MG63 (cell line): ENCODE measurements around the gene PHLDB2. TPM values are rescaled to one million over a fixed set of nuclear protein-coding genes. Genes with fewer than 3 reads are reported as not detected.

Source experiments
- DNase-seq: peaks from one replicate; pipeline ENCODE4 v3.0.0-alpha.2; 2020
- H3K27me3 ChIP-seq: fragments of 250-450 bp; sonication (Bioruptor Pico); 2 replicates; pipeline ENCODE4 v1.5.1; 2020; ENCODE audit warnings: mild to moderate bottlenecking, moderate library complexity
- H3K36me3 ChIP-seq: fragments of 250-450 bp; sonication (Bioruptor Pico); 2 replicates; pipeline ENCODE4 v1.5.1; 2020; ENCODE audit warnings: mild to moderate bottlenecking, moderate library complexity
- H3K4me3 ChIP-seq: fragments of 250-450 bp; sonication (Bioruptor Pico); 2 replicates; pipeline ENCODE4 v1.5.1; 2020; ENCODE audit warnings: mild to moderate bottlenecking, moderate library complexity
- H3K9me3 ChIP-seq: fragments of 250-450 bp; sonication (Bioruptor Pico); 2 replicates; pipeline ENCODE4 v1.5.1; 2020; ENCODE audit warnings: mild to moderate bottlenecking, moderate library complexity
- total RNA-seq: library from RNA; depleted of rRNA; stranded (reverse); fragments of >200 nt; shearing (Covaris generic); gene quantifications from 2 replicates; pipeline ENCODE4 v1.2.3, GENCODE V29; 2014; ENCODE audit warnings: low replicate concordance

PHLDB2 gene
- total RNA-seq, 1 experiment from 2014 or later: 65.4 TPM

DNA sequence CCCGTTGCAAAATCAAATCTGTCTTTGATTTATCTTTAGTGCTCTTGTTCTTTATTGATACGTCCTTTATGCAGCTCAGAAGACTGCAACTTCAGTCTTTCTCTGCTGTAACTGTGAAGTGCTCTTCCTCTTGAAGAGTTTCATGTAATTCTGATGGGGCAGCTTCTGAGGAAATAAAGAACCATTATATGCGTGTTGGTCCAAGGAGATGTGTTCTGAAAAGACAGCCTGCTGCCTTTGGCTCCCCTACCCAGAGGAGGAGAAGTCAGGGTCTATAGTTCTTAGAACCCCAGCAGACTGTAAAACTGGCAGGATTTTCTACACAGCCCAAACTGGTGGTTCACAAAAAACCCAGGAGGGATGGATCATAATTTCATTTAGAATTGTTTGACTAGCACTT, 97.4 kb downstream of the PHLDB2 start:
- H3K9me3 ChIP-seq: no peaks in the 10 kb centered on the region
- H3K27me3 ChIP-seq: no peaks in the 10 kb centered on the region
- no peak for DNase-seq
- peaks cover 4% of the 10 kb centered on the region; the same call in 1 of the 2 replicates for H3K36me3 ChIP-seq
- H3K4me3 ChIP-seq: no peak overlapping the region

DNA sequence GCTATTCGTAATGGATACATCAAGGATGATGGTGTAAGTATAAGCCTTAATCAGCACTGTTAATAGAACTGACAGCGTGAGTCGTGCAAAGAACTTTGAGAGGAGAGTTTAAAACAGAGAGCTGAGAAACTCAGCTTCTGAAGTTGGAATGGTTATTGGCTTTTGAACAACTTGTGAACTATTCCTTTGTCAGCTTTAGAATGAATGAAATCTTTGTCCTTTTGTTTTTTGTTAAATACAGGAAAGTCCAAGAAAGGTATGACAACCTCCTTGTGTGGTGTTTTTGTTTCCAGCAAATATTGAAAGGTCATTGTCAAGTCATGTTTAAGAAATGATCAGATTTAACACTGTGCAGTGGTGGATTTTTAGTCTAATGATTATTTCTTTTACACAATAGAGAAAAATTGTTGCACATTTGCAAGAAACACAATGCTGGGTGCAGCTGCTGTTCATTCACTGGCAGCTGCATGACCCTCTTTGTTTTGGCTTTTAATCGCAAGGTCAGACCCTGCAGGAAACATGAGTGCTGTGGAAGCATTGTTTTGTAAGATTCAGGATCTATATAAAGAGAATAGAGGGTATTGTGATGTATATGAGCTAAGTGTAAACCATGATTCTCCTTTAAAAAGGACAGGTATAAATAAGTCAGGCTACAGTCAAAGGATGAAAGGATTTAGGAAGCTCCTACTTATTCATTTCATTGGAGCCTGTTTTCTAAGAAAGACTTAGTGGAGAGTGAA, 98.1 kb downstream of the PHLDB2 start:
- Histone ChIP-seq H3K4me3 (no peak overlapping the region), H3K27me3 (no peaks in the 10 kb centered on the region), H3K36me3 (peaks cover 4% of the 10 kb centered on the region; the same call in 1 of the 2 replicates), H3K9me3 (no peaks in the 10 kb centered on the region)
- no peak for DNase-seq

DNA sequence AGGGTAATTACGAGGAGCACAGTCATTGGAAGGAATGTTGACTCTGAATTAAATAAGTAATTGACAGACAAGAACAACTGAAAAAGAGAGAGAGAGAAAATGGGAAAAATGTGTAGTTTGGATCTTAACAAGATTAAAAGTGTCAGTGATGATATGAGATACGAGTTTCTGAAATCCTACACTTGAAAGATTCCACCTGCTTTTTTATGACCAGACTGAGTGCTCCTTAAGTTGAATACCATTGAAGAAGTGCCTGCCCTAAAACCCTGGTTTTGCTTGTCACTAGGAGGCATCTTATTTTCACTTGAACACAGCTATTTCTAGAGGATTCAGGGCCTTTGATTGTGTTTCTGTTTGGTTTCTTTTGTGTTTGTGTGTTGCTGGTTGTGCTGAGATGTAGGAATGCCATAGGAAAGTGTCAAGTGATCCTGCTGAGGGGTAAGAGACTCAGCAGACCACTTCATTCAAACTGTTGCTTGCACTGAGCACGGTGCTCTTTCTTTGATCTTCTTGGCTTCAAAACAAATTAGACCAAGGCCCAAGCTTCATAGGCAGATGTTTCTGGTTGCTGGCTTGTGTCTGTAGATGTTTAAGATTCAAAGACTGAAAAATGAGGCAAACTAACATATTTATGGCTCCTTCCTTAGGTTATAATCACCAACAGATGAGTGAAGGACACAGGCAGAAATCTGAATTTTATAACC, 102.5 kb downstream of the PHLDB2 start:
- no peaks in the 10 kb centered on the region for H3K9me3 ChIP-seq
- H3K36me3 ChIP-seq: peaks cover 7% of the 10 kb centered on the region; the same call in 1 of the 2 replicates
- no peak overlapping the region for H3K4me3 ChIP-seq
- H3K27me3 ChIP-seq: no peaks in the 10 kb centered on the region
- DNase-seq: no peak

DNA sequence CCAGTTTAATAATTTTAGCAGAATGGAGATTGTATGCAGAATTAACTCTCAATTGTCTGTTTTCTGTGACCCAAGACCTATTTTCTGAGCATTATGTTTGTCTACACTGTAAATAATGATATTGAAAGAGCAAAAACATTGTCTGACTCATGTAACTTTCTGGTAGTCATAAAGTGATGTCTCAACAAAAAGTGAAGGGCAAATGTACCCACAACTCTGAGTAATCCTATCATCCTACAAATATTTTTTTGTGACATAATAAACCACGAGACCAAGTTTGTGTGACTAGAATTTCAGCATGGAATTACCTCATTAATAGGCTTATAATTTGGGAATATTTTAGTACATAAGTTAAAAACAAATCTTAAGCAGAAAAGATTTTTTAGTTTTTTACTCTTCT, 104.4 kb downstream of the PHLDB2 start:
- Histone ChIP-seq H3K36me3 (peaks cover 7% of the 10 kb centered on the region; the same call in 1 of the 2 replicates), H3K4me3 (no peak overlapping the region), H3K9me3 (no peaks in the 10 kb centered on the region), H3K27me3 (no peaks in the 10 kb centered on the region)
- DNase-seq: no peak

DNA sequence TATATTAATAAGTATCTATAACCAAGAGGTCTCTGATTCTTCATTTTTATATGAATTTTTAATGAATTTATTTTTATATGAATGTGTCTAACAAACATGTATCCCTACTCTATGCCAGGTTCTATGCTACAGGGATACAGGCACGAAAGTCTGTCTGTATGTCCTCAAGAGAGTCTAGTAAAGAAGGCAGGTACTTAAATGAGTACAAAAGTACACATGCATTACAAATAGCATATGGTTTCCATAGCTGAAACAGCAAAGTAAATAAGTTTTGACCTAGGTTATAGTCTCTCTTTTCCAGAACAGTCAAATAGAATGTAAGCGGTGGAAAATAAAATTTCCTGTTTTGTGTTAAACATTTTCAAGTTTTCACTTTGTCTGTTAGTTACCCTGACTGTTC, 106.4 kb downstream of the PHLDB2 start:
- Histone ChIP-seq H3K9me3 (no peaks in the 10 kb centered on the region), H3K4me3 (no peak overlapping the region), H3K27me3 (no peaks in the 10 kb centered on the region), H3K36me3 (peaks cover 13% of the 10 kb centered on the region)
- DNase-seq: no peak

DNA sequence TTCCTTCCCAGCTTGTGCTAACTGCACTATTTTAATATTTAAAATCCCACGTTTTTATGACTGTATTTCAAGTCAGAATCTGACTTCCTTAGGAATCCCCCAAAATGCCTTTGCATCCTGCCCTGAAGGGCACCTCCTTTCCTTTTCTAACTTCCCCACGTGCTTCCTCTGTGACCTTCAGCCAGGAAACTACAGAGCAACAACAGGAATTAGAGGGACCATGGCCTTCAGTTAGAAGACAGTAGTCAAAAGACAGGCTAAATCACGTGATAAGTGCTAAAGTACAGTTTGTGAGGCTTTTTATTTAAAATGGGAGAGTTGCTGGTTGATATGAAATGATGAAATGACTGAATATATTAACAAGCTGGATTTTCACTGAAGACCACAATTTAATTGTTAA, 108.0 kb downstream of the PHLDB2 start:
- peaks cover 15% of the 10 kb centered on the region for H3K36me3 ChIP-seq

DNA sequence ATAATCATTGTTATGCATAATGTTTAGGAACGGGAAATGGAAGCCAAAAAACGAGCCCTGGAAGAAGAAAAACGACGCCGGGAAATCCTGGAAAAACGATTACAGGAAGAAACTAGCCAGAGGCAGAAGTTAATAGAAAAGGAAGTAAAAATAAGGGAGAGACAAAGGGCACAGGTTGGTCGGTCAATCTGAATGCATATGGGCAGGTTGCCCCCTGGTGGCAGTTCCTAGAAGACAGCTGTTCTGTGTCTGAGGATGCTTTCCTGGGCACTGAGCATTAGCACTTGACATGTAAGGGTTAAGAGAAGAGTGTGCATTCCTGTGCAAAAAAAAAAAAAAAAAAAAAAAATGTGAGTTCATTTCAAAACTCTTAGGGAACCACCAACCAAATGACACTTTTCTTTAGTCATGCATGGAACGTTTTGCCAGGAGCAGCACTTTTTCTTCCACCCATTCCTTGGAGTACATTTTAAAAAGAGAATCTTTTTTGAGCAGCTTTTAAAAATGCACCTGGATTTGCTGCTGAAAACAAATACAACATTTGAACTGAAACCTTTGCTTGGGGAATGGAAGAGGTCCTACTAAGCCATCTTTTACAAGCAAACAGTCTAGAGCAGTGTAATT, 108.7 kb downstream of the PHLDB2 start:
- no peaks in the 10 kb centered on the region for H3K27me3 ChIP-seq
- H3K36me3 ChIP-seq: peaks cover 15% of the 10 kb centered on the region

More for the DNA sequence above, 108.0 kb downstream of the PHLDB2 start:
- H3K4me3 ChIP-seq: no peak overlapping the region
- no peak for DNase-seq
- H3K27me3 ChIP-seq: no peaks in the 10 kb centered on the region
- H3K9me3 ChIP-seq: no peaks in the 10 kb centered on the region

DNA sequence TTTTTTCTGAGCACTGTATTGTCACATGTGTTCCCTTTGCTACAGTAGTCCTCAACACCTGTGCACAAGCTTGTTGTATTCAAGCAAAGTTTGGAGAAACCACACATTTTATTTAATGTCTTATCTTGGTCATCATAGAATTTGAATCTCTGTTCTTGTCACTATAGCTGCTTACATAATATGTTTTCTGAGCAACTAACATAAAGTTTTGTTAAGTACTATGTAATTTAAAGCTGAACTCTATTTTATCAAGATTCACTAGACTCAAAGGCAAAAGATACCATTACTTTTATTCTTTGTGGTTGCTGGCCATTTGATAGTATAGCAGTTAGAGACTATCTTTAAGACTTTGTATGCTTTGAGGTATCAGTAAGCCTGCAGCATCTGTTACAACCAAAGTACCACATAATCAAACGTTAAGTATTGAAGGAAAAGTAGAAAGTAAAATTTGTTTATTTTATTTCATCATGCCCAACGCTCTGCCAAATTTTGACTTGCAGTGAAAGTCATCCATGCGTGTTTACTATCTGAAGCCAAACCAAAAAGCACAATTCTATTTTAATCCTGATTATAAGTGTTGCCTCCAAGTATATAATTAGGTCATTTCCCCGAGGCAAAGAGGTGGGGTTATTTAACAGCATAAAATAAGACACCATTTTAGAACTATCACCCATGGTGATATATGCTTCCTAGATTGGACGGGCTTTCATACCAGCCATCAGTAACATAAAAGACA, 109.4 kb downstream of the PHLDB2 start:
- Histone ChIP-seq H3K27me3 (no peaks in the 10 kb centered on the region), H3K36me3 (peaks cover 15% of the 10 kb centered on the region), H3K9me3 (no peaks in the 10 kb centered on the region), H3K4me3 (no peak overlapping the region)
- DNase-seq: no peak

More for the DNA sequence above, 108.7 kb downstream of the PHLDB2 start:
- DNase-seq: peak; percentile 73
- Histone ChIP-seq H3K9me3 (no peaks in the 10 kb centered on the region), H3K4me3 (no peak overlapping the region)

DNA sequence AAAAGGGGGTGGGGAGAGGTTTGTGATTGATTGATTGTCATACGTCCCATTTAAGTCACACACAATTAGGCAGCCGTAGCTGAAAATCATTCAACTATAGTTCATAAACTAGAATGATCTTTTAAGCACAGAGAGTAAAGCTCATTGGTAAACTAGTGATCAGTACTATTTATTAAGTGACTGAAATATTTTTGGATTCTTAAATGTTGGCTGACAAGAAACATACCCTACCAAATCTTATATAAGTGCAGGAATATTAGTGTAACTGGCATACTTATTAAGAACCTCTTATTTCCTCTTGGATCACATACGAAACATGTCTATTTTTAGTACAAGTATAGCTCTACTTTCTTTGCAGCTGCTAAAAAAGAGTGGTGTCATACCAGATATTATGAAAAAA, 111.3 kb downstream of the PHLDB2 start:
- Histone ChIP-seq H3K4me3 (no peak overlapping the region), H3K36me3 (peaks cover 15% of the 10 kb centered on the region), H3K27me3 (no peaks in the 10 kb centered on the region), H3K9me3 (no peaks in the 10 kb centered on the region)
- no peak for DNase-seq

DNA sequence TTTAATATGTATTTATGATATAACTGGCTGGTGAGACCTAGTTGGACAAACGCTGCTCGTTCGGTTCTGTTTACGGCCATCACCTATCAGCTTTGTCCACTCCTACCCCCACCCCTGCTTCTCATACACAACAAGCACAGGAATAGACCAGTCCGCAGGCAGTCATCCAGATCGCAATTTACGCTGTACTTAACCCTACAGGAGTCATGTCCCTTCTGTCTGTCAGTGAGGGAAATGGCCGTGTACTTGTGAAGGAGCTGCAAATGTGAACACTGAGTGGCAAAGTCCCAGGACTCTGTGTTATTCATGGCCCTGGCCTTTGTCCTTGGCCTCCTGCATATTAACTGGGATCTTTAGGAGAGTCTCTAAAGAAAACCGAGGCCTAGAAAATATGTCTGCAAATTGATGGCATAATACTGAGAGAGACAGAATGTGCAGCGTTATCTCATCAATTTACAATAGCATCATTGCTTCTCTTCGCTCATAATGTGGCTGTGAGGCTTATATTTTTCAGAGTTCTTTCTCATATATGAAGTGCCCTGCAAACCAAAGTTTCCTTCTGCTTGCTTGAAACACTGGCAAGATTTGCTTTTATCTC, 112.6 kb downstream of the PHLDB2 start:
- no peak overlapping the region for H3K4me3 ChIP-seq
- no peaks in the 10 kb centered on the region for H3K27me3 ChIP-seq
- peaks cover 8% of the 10 kb centered on the region for H3K36me3 ChIP-seq
- no peaks in the 10 kb centered on the region for H3K9me3 ChIP-seq
- DNase-seq: no peak

DNA sequence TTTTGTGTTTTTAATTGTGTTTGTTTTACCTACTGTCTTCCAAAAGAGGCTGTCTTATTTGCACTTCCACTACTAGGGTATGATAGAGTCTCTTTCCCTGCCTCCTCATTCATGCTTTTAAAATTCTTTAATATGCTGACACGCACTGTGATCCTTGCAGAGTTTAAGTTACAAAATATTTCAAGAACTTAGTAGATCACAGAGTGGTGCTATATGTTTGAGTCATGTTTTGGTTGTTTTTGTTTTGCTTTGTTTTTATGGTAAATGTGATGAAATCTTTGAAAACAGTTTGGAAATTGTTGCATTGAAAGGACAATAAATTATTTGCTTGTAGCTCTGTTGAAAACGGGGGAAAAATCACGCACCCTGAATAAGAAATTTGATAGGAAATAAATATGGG, 113.8 kb downstream of the PHLDB2 start:
- H3K9me3 ChIP-seq: no peaks in the 10 kb centered on the region
- no peaks in the 10 kb centered on the region for H3K27me3 ChIP-seq
- H3K36me3 ChIP-seq: peaks cover 8% of the 10 kb centered on the region
- no peak overlapping the region for H3K4me3 ChIP-seq
- no peak for DNase-seq

DNA sequence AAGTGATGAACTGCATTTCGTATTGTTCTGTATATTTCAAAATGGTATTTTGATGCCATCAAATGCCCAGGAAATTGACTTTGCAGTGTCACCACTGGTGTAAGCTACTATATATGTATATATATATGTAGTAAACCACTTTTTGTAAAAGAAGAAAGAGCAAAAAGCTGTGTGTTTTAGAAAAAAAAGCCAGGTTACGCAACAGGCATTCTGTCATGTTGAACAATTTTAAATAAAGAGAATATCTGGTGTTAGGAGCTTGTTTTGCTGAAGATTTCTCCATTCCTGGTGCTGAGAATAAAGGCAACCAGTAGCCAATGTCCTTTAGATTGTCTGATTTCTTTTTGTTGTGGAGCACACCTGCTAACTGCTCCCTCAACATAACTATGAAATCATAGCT, 116.1 kb downstream of the PHLDB2 start:
- Histone ChIP-seq H3K36me3 (peaks cover 2% of the 10 kb centered on the region; the same call in 1 of the 2 replicates), H3K9me3 (no peaks in the 10 kb centered on the region), H3K27me3 (no peaks in the 10 kb centered on the region), H3K4me3 (no peak overlapping the region)
- no peak for DNase-seq

DNA sequence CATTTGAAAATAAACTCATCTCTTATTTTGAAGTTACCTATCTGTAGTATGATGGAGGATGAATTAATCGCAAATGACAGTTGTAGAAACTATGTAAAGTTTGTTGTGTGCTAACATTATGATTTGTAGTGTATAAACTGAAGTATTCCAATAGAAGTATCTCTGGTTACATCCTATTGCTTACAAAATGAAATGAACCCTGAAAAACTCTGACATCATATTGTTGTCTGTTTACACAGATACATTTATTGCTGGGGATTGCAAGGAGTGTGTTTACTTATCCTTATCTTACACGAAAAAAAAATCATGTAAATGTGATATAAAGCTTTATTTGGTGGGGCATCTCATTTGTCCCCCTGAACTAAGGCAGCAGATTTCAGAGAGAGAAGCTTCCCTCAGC, 117.2 kb downstream of the PHLDB2 start:
- Histone ChIP-seq H3K4me3 (no peak overlapping the region), H3K27me3 (no peaks in the 10 kb centered on the region), H3K9me3 (no peaks in the 10 kb centered on the region), H3K36me3 (no peaks in the 10 kb centered on the region; the same call in 1 of the 2 replicates)
- no peak for DNase-seq

DNA sequence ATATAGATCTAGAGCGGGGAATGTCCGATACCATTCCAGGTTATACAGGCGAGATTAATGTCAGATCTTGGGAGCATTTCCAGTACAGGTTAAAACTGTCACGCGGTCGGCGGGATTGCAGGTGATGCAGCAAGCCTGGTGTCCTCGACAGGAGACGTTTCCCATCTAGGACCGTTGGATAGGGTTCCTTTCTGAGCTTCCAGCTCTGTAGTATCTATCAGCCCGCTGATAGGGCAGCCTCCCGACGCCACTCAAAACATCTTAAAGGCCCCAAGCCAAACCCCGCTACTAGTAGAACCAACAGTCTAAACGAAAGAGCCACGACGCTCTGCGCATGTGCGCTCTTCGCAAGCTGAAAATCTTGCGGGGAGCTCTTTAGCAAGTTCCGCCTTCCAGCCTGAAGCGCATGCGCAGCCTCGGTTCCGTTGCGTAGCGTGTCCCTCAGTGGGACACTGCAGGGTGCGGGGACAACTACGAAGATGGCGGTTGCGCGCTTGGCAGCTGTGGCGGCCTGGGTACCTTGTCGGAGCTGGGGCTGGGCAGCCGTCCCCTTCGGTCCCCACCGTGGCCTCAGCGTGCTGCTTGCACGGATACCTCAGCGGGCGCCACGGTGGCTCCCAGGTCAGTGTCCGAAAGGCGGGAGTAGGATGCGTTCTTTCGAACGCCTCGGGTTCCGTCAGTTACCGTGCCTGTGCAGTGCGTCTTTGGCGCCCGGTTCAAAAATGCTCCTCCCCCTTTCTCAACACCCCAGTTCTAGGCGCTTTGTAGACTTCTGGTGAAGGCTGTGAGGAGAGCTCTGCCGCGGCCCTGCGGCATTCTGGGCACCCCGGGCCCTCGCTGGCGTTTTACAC, 119.7 kb downstream of the PHLDB2 start, which contains the start of gene ABHD10:
Gene ABHD10, plus strand, starts transcription at position 444 of the 851 bp plus-strand sequence. Its CDS starts 36 bp downstream, at position 480.
- Histone ChIP-seq H3K9me3 (no peaks in the 10 kb centered on the region), H3K36me3 (peaks cover 3% of the 10 kb centered on the region), H3K27me3 (no peaks in the 10 kb centered on the region), H3K4me3 (peak within 1 kb of the TSS; percentile 98)
- DNase-seq: peak; percentile 95

DNA sequence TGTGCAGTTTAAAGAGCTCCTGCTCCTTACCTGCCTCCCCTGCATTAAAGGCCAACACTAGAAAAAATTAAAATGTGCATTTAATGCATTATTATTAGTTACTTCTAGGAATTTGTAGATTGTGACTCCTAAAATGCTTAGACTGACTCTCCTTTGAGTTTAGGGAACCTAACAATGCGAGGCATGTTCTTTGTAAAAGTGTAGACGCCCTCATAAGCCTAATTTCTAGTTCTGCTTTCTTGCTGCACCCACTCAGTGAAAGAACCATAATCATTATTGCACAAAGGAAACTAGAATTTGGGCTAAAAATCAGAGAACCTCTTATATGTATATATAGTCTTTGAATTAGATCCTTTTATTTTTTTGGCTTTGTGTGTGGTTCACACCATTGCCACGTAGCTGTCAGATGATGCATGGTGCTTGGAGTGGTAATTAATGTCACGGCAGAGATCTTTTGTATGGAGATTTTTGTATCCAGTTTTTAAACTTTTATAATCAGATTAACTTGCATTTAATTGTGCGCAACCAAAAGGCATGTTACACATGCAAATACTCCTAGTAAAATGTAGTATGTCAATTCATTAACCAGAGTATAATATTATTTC, 120.5 kb downstream of the PHLDB2 start:
- no peak for DNase-seq
- Histone ChIP-seq H3K27me3 (no peaks in the 10 kb centered on the region), H3K9me3 (no peaks in the 10 kb centered on the region), H3K4me3 (peak overlapping the region; percentile 98), H3K36me3 (peaks cover 10% of the 10 kb centered on the region)
